Measurements from ENCODE around the gene MAP2K1.

GRCh38 chr15:66405007-66405406 lies 18.3 kb downstream of the MAP2K1 start:
- TF ChIP-seq ZNF449 (tag by site-specific recombination; IDR thresholded peaks at IDR 0.05) = no peak
- no peak for TF ChIP-seq ZNF518A (tag by site-specific recombination; conservative IDR thresholded peaks at IDR 0.05; ENCODE audit: low read depth)
- no peak for TF ChIP-seq ZFP37 (tag by site-specific recombination; IDR thresholded peaks at IDR 0.05)
- no peak for TF ChIP-seq ZNF324 (tag by site-specific recombination; IDR thresholded peaks at IDR 0.05)
- TF ChIP-seq CTCF (tag by site-specific recombination; IDR thresholded peaks at IDR 0.05) = no peak
- no peak for TF ChIP-seq ZBTB10 (tag by site-specific recombination; IDR thresholded peaks at IDR 0.05)
